NOMO-1 treated with dmso at 0.1 percent for 144 hours (cell line): Measurements from ENCODE around the gene FAM24B.

Source experiments
- DNase-seq: peaks from one replicate; lab custom pipeline; 2025; ENCODE audit not compliant: unreplicated experiment; lab: John Stamatoyannopoulos, UW

Gene FAM24B

GRCh38 chr10:122828716-122829255 lies 50.6 kb downstream of the FAM24B start:
- DNase-seq = no peak

GRCh38 chr10:122827302-122827701 lies 52.1 kb downstream of the FAM24B start:
- DNase-seq = no peak

DNA sequence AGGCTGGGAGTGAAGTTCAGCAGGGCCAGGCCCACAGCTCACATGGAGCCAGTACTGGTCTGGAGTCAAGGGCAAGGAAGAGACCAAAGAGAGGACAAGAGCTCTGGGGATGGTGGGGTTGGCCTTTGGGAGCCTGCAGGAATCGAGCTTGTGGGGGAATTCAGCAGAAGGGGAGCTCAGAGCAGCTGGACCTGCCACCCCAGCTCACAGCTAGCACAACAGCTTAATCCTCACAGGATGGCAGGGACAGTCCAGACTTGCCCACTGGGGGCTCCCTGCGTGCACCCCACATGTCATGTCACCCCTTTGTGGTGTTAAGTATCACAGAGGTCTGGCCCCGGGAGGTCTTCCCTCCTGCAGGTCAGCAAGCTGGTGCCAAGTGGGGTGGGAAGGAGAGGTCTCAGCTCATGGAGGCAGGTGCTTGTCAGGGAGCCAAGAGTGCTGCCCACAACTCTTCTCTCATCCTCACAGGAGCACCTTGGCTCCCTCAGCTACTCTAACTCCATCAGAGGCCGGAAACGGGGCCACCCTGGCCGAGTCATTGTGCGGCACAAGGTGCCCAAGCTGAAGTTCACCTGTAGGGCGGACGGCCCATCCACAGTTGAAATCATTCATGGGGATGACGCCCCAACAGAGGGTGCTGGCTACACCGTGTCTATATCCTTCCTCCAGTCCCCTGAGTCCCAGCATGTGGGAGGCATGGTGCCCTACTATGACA lies 56.2 kb downstream of the FAM24B start:
- no peak for DNase-seq

- no peak for DNase-seq
Measured at GRCh38 chr10:122821808-122822207, 57.6 kb downstream of the FAM24B start.

DNA sequence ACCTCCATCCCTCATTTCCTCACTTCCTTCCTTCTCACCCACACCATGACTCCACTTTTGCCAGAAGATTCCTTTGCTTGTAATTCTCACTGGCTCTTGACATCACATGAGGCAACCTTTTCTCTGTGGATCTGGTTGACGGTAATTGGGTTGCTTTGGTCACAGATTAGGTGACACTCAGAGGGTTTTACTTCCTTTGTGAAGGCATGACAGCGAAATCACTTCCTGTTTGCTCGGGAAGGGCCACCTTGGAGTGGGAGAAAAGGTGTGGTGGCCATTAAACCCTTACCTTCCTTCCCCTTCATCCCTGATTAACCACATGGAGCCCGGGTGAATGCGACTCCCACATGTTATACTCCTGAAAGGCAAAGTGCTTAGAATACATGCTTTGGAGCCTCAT lies 63.9 kb downstream of the FAM24B start:
- DNase-seq = no peak

DNA sequence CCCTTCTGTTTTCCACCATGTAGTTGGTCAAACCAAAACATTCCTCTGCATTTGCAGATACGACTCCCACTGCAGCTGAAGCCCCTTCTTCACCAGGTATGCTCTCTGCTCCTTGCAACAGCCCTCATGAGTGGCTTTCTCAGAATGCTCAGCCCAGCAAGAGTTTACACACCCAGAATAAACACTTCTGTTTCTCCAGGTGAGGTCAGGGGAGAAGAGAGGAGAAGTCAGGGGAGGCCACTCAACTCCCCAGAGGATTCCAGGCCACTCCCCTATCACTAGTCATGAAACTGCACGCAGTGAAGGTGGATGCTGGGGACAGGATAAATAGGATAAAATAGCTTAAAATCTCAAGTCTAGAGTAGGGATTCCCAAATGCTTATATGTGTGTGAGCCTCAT lies 64.9 kb downstream of the FAM24B start:
- DNase-seq = no peak

DNA sequence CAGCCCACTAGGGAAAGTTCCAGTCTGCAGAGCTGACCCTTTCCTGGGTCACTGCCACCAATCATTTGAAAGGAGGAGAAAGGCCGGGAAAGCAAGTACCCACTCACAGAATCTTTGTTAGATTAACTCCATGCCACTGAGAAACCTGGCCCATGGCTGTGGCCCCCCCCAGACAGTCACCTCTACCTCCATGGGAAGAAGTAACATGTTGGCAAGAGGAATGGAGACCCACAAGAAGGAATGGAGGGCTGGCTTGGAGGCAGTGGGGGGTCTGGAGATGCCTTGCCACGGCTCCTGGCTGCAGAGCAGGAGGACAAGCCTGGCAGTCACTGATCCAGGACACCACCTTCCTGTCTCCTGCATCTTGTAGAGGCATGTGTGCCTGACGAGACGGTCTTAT lies 66.6 kb downstream of the FAM24B start:
- no peak for DNase-seq

GRCh38 chr10:122802282-122802681 lies 77.1 kb downstream of the FAM24B start:
- DNase-seq = no peak
